ENCODE results near the gene MOB2.
"Not testable (repeated sequence)": the region's sequence is repeated elsewhere in the genome, so short reads cannot be mapped to it uniquely, and the experiment has no call there.

The MOB2 gene

DNA sequence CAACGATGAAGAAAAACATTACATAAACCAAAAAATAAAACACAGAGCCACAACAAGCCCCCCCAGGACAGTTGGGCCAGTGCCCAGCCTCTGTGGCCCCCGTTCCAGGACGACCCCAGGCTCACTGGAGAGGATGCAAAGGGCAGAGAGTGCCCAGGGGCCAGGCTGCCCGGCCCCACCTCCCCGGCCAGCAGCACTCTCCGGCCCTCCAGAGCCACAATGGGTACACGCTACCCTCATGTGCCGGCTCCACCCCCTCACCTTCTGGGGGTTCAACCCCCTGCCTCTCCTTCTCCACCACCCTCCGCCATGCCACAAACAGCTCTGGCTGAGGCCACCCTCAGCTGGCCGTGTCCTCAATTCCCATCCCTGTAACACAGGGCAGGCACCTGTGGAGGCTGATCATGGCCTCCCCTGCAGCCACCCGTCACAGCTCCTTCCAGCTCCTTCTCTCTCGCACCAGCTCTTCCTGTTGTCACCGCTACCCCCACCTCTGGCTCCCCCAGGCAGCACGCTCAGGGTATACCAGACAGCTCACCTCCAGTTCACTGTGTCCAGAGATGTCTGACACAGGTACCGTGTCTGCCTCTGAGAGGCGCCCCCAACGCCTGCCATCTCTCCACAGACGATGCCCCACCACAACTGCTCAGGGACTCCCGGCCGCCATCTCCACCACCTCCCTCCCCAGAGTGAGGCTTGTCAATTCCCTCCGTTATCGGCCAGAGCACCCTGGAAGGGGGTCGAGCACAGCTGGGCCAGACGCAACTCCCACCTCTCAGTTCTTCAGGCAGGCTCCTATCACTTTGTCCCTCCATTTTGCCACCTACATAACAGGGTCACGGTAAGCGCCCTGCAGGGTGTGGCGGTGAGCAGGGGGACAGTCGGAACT, 30.8 kb upstream of the MOB2 start:
- no peak for DNase-seq (ENCODE audit: low read depth in 2 of 2)

DNA sequence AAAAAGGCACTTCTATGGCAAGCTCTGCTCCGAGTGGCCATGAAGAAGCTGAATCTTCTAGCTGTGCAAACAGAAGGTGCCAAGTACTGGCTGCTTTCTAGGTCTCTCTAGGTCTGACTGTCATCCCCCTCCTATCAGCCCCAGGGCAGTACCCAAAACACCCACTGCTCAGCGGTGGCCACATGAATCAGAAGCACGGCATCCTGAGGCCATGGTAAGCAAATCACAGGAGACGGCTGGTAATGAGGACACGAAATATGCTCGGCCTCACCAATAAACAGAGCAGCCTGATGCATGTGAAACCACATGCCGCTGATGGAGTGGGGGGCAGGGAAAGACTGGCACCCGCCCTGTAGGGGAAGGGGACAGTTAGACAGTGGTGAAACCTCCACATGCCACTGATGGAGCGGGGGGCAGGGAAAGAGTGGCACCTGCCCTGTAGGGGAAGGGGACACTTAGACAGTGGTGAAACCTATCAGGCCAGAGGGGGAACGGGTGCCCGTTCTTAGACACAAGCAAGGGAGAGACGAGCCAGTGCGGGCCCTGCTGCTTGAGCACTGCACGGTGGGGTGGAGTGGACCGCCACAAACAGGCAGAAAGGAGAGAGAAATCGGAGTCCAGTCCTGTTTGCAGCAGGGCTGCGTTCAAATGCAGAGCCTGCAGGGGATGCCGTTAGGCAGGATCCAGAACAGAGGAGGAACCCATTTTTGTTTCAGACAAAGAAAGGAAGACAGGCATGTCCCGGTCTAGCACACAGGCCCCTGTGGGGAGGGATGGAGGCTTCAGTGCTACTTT, 29.9 kb upstream of the MOB2 start:
- no peak for DNase-seq (ENCODE audit: low read depth in 2 of 2)

DNA sequence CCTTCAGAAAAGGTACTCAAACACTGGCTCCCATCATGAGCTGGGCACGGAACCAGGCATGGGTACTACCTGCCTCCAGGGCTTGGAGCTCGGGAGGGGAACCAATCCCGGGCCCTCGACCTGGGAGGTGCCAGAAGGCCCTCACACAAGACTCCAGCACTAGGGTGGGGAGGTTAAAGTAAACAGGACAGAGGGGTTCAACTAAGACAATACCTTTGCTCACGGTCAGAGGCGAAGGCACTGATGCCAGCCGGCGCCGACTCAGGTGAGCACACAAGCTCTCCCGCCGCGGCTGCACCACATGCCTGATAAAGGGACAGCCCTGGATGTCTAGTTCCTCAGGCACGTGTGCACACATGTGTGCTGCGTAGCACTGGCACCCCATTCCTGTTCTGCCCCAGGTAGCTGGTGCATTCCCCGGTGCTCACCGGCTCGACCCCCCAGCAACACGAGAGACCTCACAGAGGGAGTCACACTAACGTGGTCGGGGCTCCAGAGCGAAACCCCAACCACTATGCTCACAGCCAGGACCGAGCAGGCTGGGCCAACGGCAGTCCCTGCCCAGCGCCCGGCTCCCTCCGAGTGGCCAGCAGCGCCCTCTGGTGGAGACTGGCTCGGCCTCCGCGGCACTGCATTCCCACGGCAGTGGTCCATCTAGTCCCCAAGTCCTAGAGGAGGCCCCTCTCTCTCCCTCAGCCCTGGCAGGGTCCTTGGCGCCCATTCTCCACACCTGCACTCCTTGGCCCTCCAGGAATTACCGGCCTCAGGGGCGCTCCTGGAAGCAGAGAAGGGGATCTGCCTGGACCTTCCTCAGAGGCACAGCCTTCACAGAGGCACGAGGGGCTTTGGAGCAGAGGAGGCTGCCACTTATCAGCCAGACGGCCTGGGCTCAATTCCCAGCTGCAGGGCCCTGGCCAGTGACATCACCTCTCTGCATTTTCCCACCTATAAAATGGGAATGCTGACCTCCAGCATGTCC, 28.8 kb upstream of the MOB2 start:
- DNase-seq (ENCODE audit: low read depth in 2 of 2), result peak; percentile 33 to 34

DNA sequence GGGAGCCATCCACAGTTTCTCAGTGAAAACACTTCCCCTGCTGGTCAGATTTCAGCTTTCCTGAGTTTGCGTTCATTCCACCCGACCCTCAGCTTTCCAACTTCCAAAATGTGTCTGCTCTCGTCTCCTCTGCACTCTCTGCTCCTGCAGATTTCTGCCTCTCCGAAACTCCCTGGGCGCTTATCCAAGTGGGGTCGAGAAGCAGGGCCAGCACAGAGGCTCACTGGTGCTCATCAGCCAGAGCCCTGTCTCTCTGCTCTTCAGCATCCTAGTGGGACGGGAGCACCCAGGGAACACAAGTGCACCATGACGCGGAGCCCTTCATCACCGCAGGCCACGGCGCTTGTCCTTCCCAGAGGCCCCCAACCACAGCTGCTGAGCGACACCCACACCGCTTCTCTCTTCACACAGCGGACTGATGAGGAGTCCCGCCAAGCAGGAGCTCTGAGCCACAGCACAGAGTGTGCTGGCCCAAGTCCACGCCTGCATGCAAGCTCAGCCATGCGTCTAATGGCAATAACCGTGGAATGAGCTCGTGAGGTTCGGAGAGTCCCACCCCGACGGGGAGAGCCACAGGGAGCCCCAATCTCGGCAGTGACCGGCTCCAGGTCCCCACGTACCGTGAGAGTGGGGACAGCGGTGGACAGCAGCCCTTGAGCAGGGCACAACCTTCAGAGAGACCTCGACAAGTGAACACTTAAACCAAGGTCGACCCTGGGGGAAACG, 27.9 kb upstream of the MOB2 start:
- no peak for DNase-seq (ENCODE audit: low read depth in 2 of 2)

DNA sequence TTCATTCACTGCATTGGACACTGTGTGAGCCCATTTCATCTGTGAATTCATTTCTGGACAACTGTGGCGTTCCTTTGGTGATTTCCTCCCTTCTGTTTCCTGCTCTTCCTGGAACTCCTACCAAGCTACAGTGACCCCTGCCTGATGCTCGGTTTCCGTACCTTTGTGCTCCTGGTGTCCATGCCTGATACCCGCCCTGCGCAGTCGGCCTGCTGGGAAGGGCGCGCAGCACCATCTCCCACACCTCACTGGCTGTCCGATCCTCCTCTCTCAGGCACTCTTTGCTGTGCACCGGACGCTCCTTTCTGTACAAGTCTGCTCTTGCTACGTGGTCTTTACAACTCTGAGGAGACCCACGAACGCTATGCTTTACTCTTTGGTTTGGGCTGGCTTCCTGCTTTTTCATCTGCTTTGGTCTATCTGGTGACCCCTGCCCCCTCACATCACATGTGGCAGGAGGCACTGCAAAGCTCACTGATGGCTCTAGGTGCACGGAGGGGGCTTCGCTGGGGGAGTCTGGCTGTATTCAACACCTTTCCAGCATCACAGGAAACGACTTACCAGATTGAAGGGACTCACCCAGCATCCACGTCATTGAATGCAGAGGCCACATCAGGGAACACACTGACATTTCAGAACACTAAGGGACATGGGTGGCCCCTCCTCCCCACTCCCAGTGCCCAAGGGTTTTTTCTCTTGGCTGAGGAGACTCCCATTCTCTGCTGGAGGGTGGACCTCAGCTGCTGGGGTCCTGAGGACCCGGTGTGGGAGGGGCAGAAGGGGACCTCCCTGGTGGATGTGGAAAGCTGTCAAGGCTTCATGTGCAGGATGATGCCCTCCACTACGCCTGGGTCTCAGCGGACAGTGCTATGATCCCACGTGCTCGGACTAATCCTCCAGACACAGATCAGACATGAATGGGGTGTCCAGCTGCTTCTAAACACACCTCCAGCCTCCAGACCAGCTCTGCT, 27.0 kb upstream of the MOB2 start:
- DNase-seq (ENCODE audit: low read depth in 2 of 2), result no peak

DNA sequence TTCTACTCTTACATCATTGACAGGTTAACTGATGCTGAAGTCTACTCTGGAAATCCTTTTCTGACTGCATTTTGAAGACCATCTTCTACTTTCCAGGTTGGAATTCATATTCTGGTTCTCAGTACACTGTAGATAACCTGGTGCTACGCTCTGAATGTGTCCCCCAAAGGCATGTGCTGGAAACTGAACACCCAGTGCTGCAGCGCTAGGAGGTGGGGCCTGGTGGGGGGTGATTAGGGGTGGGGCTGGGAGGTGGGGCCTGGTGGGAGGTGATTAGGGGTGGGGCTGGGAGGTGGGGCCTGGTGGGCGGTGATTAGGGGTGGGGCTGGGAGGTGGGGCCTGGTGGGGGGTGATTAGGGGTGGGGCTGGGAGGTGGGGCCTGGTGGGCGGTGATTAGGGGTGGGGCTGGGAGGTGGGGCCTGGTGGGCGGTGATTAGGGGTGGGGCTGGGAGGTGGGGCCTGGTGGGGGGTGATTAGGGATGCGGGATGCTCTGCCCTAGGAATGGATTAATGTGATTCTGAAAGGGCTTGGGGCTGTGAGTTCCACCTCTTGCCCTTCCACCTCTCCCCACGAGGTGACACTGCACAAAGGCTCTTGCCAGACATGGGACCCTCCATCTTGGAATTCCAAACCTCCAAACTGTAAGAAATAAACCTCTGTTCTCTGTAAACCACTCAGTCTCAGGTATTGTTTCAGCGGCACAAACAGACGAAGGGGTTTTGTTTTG, 26.1 kb upstream of the MOB2 start:
- not testable (repeated sequence) for DNase-seq (ENCODE audit: low read depth in 2 of 2)

DNA sequence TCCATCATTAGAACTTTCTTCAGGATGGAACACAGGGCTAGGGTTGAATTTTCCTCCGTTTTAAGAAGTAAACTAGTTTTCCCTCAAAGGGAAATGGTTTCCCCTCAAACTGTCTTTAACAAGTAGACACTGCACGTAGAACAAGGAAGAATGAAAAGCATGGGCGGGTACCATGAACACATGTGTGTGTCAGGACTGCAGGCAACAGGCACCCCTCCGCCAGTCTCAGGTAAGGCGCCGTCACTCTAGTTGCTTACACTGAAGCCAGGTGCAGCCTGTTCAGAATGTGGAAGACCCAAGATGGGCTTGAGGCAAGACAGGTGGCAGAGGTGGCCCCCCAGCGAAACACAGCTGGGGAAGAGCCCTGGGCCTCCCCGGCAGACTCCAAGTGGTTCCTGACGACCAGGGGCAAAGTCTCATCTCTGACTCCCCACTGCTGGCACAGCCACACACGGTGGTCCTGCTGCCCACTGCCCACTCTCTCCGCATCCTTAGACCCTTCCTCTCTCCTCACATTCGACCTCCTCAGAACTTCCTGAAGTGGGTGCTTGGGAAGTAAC, 25.4 kb upstream of the MOB2 start:
- DNase-seq (ENCODE audit: low read depth in 2 of 2), result no peak

DNA sequence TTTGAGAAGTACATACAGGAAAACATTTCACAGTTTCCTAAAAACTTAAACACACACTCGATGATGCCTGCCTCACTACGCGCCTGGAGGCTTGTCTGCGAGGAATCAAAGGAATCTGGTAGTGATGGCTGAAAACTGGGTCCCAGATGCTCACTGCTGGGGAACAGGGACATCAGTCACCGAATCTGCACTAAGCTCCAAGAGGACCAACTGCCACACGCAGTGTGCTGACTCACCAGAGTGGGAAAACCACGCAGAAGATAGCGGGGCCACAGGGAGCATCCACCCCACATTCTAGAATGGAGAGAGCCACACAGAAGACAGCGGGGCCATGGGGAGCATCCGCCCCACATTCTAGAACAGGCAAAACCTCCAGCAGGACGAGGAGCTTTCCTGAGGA, 24.3 kb upstream of the MOB2 start:
- no peak for DNase-seq (ENCODE audit: low read depth in 2 of 2)

DNA sequence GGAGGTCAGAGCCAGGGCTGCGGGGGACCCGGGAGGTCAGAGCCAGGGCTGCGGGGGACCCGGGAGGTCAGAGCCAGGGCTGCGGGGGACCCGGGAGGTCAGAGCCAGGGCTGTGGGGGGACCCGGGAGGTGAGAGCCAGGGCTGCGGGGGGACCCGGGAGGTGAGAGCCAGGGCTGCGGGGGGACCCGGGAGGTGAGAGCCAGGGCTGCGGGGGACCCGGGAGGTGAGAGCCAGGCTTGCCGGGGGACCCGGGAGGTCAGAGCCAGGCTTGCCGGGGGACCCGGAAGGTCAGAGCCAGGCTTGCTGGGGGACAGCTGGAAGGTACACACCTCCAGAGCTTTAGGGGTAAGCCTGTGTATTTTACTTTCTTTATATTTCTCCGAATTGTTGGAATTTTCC, 23.8 kb upstream of the MOB2 start:
- DNase-seq (ENCODE audit: low read depth in 2 of 2), result not testable (repeated sequence)

DNA sequence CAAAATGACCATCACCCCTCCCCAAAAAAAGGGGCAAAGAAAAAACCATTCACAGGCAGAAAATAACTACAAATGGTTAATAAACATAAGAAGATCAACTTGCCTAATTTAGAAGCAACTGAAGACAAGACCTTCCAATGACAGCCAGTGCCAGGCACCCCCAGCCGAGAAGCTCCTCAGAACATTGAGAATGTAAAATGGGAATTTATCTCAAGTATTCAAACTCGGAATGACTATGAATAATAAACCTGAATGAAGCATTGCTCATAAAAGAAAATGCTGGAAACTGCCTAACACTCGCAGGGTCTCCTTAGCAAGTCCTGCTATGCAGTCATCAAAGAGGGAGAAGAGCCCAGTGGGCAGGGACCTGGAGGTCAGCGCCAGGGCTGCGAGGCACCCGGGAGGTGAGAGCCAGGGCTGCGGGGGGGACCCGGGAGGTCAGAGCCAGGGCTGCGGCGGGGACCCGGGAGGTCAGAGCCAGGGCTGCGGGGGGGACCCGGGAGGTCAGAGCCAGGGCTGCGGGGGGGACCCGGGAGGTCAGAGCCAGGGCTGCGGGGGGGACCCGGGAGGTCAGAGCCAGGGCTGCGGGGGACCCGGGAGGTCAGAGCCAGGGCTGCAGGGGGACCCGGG, 23.2 kb upstream of the MOB2 start:
- DNase-seq (ENCODE audit: low read depth in 2 of 2), result no peak

DNA sequence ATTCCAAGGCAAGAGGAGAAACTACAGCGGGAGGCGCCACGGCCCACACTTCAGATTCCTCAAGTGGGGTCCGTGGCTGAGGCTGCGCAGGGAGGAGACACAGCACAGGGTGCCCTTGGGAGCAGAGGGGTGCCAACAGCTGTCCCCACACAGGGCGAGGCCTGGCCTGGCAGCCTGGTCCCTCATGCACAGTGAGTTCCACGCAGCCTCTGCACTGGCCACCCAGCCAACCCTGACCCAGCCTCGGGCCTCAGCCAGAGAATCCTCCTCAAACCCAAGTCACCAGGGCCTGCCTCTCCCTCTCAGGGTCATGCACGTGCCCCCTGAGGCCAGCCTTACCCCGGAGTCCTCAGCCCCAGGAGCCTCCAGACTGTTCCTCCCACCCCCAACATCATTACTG, 22.4 kb upstream of the MOB2 start:
- no peak for DNase-seq (ENCODE audit: low read depth in 2 of 2)

DNA sequence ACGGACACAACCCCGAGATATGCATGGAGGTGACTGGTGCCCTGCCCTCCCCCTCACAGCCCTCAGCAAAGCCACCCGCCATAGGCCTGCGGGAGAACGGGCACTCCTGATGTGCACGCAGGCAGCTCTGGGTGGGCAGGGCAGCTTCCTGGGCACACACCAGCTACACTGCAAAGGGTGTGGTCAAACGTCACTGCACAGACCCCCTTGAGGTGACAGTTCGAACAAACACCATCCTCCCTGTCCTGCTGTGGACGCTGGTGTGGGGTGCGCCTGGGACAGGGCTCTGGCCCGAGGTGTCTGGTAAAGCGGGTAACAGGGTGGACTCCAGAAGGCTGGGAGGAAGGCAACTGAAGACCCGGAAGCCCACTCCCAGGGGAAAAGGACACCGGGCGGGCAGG, 21.9 kb upstream of the MOB2 start:
- no peak for DNase-seq (ENCODE audit: low read depth in 2 of 2)

DNA sequence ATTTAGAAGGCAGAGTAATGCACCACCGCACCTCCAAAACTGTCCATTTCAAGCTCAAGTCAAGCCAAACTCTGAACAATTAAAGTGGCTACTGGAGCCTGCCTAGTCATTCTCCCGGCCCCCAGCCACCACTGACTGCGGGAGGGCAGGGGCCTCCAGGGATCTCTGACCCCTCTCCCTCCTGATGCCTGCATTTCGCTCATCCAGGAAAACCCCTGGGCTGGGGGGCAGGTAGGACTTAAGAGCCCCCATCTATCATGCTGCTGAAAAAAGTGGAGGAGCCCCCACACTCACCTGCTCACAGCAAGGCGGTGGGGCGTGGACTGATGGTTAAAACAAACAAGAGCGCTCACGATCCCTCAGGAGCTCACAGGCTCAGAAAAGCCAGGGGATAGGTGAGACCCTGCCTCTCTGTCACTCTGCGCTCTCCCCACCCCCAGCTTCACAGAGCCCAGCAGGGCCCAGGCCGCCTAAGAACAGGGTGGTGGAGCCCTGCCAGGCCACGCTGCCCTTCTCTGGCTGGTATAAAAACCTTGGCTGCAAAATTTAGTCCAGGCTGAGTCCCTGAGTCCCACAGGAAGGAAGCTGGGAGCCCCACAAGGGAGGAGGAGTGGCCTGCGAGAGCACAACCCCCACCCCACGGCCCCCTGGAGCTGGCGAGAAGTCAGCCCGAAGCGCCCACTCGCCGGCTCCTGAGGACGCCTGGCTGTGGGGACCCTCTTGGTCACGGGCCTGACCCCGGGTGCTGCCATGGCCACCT, 21.0 kb upstream of the MOB2 start:
- DNase-seq (ENCODE audit: low read depth in 2 of 2), result no peak

DNA sequence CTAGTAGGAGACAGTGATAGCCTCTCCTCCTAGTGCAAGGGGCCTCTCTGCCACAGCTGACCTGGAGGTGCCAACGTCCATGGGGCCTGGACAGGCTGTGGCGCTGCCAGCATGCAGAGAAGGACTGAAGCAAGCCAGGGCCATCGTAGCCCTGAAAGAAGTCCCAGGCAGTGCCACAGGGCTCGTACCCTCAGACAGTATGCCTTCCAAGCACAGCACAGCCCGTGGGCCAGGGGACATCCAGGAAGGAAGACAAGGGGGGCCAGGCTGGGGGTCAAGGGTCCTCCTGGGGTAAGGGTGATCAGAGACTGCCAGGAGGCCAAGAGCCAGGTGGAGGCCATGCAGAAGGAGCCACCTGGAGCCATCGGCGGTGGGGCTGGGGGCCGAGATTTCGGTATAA, 20.4 kb upstream of the MOB2 start:
- DNase-seq (ENCODE audit: low read depth in 2 of 2), result no peak

DNA sequence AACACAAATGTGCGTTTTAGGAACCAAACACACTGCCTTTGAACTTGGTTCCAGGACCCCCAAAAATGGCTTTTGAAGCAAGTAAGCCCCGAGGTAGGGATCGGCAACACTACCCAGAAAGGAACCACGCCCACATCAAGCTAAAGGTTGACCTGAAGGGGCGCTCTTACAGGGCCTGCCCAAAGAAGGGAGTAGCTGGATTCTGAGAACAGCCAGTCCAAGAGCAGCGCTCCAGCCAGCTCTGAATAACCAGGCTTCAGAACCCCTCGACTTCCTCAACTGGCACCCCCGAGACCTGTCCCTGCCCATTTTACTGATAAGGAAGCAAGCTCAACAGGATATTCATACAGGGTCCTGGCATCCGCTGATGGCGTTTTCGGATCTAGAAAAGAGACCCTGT, 18.9 kb upstream of the MOB2 start:
- no peak for DNase-seq (ENCODE audit: low read depth in 2 of 2)

DNA sequence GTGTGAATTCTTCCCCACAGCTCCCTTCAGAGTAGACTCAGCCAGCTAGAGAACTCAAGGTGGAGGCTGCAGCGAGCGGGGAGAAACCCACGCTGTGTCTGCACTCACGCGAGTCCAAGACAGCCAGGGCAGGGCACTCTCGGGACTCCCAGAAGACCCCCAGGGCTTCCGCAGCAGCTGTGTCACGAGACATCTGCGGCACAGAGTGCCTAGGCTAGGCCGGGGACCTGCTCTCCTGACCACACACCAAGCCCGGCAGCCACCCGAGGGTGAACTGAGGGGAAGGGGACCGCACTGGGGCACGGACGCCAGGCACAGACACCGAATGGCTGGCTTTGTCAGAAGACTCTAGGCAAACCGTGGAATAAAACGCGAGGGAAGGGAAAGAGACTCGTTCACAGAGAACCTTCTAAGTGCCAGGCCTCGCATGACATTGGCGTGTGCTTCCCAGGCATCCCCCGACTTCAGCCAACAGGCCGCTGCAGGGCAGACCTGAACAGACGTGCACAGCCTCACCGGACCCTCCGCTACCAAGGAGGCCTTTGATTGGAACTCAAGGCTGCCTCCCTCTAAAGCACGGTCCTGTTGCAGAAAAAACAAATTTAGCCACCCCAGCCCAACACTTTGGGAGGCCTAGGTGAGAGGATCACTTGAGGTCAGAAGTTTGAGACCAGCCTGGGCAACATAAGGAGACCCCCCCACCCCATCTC, 18.2 kb upstream of the MOB2 start:
- DNase-seq (ENCODE audit: low read depth in 2 of 2), result no peak

DNA sequence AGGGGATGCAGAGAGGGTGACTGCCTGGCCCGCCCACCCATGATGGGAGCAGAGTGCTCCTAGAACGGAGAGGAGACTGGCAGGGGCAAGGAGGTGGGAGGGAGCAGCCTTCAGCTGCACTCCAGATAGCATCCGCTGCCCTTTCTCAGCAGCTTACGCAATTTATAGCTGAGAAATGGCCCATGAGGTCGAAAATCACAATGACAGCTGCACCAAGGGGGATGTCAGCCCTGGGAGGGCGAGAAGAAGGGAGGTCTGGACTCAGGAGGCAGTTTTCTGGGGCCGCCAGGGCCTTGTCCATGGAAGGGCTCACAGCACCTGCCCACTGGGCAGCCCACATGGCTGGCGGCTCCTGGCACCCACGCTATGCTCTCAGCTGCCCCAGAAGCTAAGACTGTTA, 17.6 kb upstream of the MOB2 start:
- DNase-seq (ENCODE audit: low read depth in 2 of 2), result no peak

Data from stimulated activated CD8-positive, alpha-beta memory T cell treated with anti-CD3 and anti-CD28 coated beads, Interleukin-15, amount 100 ng/mL, for 4 hours (primary cell).